ENCODE data around the gene SOX3. TPM values are rescaled to one million over a fixed set of nuclear protein-coding genes. Genes with fewer than 3 reads are reported as not detected.

The SOX3 gene
- total RNA-seq, 3 donors from 2014 or later (not counting 1 experiment from before 2014, with no cell fraction given) = not detected

DNA sequence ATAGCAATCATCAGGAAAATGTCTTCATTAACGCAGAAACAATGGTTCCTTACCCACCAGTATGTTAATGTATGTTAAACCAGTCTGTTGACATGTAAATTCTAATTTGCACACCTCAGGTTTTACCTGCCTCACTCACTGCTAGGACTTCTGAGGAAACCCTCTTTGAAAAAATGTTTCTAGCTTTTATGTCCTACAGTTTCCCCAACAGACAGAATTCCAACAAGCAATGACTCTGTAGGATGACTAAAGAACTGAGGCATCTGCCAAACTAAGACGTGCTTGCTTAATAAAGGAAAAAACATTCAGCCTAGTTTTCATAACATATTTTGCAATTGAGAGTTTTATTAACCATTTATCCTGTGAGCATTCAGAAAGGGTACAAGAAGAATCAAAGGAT, 20.6 kb upstream of the SOX3 start:
- H3K36me3 Mint-ChIP-seq = no peaks in the 10 kb centered on the region
- no peaks in the 10 kb centered on the region for H3K4me1 ChIP-seq (ENCODE audit: control insufficient read depth, insufficient read depth, low read length)
- H3K4me1 Mint-ChIP-seq = no peaks in the 10 kb centered on the region
- no peak overlapping the region for H3K4me3 Mint-ChIP-seq
- intact Hi-C loops (cut with micrococcal nuclease) = no loop called here
- peaks cover 0 to 13% of the 10 kb centered on the region in 2 donors for H3K27me3 Mint-ChIP-seq (ENCODE audit: low read depth in 2 of 2)
- TF ChIP-seq, protein P1, sequence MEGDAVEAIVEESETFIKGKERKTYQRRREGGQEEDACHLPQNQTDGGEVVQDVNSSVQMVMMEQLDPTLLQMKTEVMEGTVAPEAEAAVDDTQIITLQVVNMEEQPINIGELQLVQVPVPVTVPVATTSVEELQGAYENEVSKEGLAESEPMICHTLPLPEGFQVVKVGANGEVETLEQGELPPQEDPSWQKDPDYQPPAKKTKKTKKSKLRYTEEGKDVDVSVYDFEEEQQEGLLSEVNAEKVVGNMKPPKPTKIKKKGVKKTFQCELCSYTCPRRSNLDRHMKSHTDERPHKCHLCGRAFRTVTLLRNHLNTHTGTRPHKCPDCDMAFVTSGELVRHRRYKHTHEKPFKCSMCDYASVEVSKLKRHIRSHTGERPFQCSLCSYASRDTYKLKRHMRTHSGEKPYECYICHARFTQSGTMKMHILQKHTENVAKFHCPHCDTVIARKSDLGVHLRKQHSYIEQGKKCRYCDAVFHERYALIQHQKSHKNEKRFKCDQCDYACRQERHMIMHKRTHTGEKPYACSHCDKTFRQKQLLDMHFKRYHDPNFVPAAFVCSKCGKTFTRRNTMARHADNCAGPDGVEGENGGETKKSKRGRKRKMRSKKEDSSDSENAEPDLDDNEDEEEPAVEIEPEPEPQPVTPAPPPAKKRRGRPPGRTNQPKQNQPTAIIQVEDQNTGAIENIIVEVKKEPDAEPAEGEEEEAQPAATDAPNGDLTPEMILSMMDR (IDR thresholded peaks at IDR 0.05) = no peak
- no peak for DNase-seq
- H3K36me3 ChIP-seq (ENCODE audit: control insufficient read depth, insufficient read depth, low read length) = no peaks in the 10 kb centered on the region
- no peaks in the 10 kb centered on the region for H3K9me3 Mint-ChIP-seq
- H3K4me3 ChIP-seq (ENCODE audit: low read length) = no peak overlapping the region
- no peaks in the 10 kb centered on the region for H3K27me3 ChIP-seq (ENCODE audit: control insufficient read depth, insufficient read depth, low read length)
- WGBS (ENCODE audit: insufficient coverage) = no CpG with 5 or more reads among the region's 2 CpGs
- H3K27ac Mint-ChIP-seq = no peak overlapping the region
- no peak overlapping the region for H3K27ac ChIP-seq (ENCODE audit: low read length)
- no peaks in the 10 kb centered on the region for H3K9me3 ChIP-seq (ENCODE audit: control insufficient read depth, insufficient read depth, low read length)
- no peak for ATAC-seq

DNA sequence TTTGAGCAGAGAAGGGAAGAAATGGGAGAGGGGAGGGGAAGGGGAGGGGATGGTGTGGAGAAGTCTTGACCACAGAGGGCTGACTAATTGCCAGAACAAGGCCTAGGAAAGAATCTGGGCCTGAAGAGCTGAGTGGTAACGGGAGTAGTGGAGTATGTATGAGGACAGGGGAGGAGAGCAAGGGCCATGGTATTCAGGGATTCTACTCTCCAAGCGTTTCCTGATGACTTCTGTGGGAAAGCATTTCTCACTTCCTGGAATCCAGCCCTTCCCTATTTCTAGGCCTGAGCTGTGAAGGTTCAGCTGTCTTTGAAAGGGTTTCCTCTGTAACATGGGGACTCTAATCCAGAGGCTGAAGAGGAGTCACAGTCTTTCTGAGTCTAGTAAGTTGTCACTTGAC, 19.7 kb upstream of the SOX3 start:
- no peak overlapping the region for H3K4me3 Mint-ChIP-seq
- no peak for DNase-seq
- ATAC-seq = no peak
- no peaks in the 10 kb centered on the region for H3K36me3 ChIP-seq (ENCODE audit: control insufficient read depth, insufficient read depth, low read length)
- 86% methylated on average over 1 of the region's 2 CpGs for WGBS (ENCODE audit: insufficient coverage)
- H3K4me1 Mint-ChIP-seq = no peaks in the 10 kb centered on the region
- H3K27ac Mint-ChIP-seq = no peak overlapping the region
- H3K27ac ChIP-seq (ENCODE audit: low read length) = no peak overlapping the region
- no peaks in the 10 kb centered on the region for H3K9me3 ChIP-seq (ENCODE audit: control insufficient read depth, insufficient read depth, low read length)
- no peaks in the 10 kb centered on the region for H3K27me3 ChIP-seq (ENCODE audit: control insufficient read depth, insufficient read depth, low read length)
- H3K27me3 Mint-ChIP-seq (ENCODE audit: low read depth in 2 of 2) = peaks cover 0 to 22% of the 10 kb centered on the region in 2 donors
- intact Hi-C loops (cut with micrococcal nuclease) = no loop called here
- no peaks in the 10 kb centered on the region for H3K4me1 ChIP-seq (ENCODE audit: control insufficient read depth, insufficient read depth, low read length)
- TF ChIP-seq, protein P1 (IDR thresholded peaks at IDR 0.05) = no peak
- H3K36me3 Mint-ChIP-seq = no peaks in the 10 kb centered on the region
- H3K9me3 Mint-ChIP-seq = no peaks in the 10 kb centered on the region
- H3K4me3 ChIP-seq (ENCODE audit: low read length) = no peak overlapping the region

DNA sequence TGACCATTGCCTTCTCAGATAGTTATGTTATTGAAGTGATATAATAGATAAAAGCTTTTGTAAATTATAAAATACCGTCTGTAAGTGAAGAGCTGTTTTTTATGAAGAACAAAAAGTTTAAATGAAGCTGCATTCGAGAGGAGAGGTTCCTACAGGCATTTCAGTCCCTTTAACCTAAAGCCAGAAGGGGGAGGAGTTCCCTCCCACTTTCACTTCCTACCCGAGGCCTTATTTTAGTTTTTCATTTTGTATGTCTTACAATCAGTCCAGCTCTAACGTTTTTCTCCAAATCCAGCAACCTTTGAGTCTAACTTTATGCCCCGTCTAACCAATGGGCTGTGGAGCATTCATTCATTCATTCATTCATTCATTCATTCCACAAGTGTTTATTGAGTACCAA, 16.5 kb upstream of the SOX3 start:
- intact Hi-C loops (cut with micrococcal nuclease) = no loop called here
- Histone ChIP-seq H3K36me3 (ENCODE audit: control insufficient read depth, insufficient read depth, low read length) (no peaks in the 10 kb centered on the region), H3K27me3 (ENCODE audit: control insufficient read depth, insufficient read depth, low read length) (no peaks in the 10 kb centered on the region), H3K9me3 (ENCODE audit: control insufficient read depth, insufficient read depth, low read length) (no peaks in the 10 kb centered on the region), H3K4me1 (ENCODE audit: control insufficient read depth, insufficient read depth, low read length) (no peaks in the 10 kb centered on the region), H3K27ac (ENCODE audit: low read length) (no peak overlapping the region), H3K4me3 (ENCODE audit: low read length) (no peak overlapping the region)
- no peaks in the 10 kb centered on the region for H3K36me3 Mint-ChIP-seq
- no peak for DNase-seq
- WGBS (ENCODE audit: insufficient coverage) = 46% methylated on average over 3 of the region's 5 CpGs
- H3K4me3 Mint-ChIP-seq = no peak overlapping the region
- H3K27me3 Mint-ChIP-seq (ENCODE audit: low read depth in 2 of 2) = peaks cover 0 to 31% of the 10 kb centered on the region in 2 donors
- H3K9me3 Mint-ChIP-seq = no peaks in the 10 kb centered on the region
- ATAC-seq = no peak
- no peaks in the 10 kb centered on the region for H3K4me1 Mint-ChIP-seq
- TF ChIP-seq, protein P1 (IDR thresholded peaks at IDR 0.05) = no peak
- H3K27ac Mint-ChIP-seq = no peak overlapping the region

DNA sequence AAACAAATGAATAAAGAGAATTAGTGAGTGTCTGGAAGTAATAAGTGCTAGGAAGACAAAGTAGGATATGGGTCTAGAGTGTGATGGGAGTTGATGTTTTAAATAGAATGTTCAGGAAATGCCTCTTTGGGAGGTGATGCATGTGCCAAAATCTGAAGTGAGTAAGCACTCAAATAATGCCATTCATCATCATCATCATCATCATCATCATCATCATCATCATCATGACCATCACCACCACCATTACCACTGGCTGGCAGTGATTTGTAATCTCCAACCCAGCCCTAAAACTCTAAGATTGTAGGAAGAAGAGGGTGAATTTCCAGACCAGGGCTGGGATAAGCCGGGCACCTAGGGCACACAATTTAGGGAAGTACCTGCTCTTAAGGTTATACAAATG, 9.7 kb upstream of the SOX3 start:
- no peaks in the 10 kb centered on the region for H3K9me3 Mint-ChIP-seq
- H3K4me1 Mint-ChIP-seq = no peaks in the 10 kb centered on the region
- Histone ChIP-seq H3K27ac (ENCODE audit: low read length) (no peak overlapping the region), H3K9me3 (ENCODE audit: control insufficient read depth, insufficient read depth, low read length) (no peaks in the 10 kb centered on the region), H3K27me3 (ENCODE audit: control insufficient read depth, insufficient read depth, low read length) (no peaks in the 10 kb centered on the region), H3K4me3 (ENCODE audit: low read length) (no peak overlapping the region), H3K4me1 (ENCODE audit: control insufficient read depth, insufficient read depth, low read length) (no peaks in the 10 kb centered on the region), H3K36me3 (ENCODE audit: control insufficient read depth, insufficient read depth, low read length) (no peaks in the 10 kb centered on the region)
- H3K4me3 Mint-ChIP-seq = no peak overlapping the region
- DNase-seq (no peak), ATAC-seq (no peak)
- TF ChIP-seq, protein P1 (IDR thresholded peaks at IDR 0.05) = no peak
- H3K27ac Mint-ChIP-seq = no peak overlapping the region
- peaks cover 12 to 44% of the 10 kb centered on the region in 2 donors for H3K27me3 Mint-ChIP-seq (ENCODE audit: low read depth in 2 of 2)
- no peaks in the 10 kb centered on the region for H3K36me3 Mint-ChIP-seq
- intact Hi-C loops (cut with micrococcal nuclease) = no loop called here
- no CpG with 5 or more reads among the region's 1 CpG for WGBS (ENCODE audit: insufficient coverage)
